Stimulated activated CD8-positive, alpha-beta memory T cell treated with anti-CD3 and anti-CD28 coated beads, Interleukin-7, amount 100 ng/mL, for 48 hours (primary cell): Measurements from ENCODE around the gene NYAP1.
A peak's percentile ranks its signal among the peaks of the same experiment; 100 is the strongest.

Source experiments
- DNase-seq, 2 donors: peaks; one replicate each; pipeline ENCODE4 v3.0.0-alpha.2; 2020; ENCODE audit warnings: low read depth in 1 of 2; ENCODE audit errors: extremely low read depth in 1 of 2

NYAP1 gene

DNA sequence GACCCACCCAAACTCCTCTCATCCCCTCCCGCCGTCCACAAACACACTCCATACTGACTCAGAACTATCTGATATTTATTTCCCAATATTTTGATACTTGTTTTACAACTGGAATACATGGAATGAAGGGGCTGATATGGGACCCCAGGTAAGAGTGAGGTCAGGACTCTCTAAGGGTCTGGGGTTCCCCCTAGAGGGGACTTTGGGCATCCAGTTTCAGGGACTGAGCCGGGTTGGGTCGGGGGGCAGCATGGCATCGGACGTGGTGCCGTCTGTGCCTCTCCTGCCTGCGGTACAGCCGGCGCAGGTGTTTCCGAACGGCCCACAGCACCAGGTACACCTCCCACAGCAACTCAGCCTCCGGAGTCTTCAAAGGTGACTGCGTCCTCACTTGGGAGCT is 27.2 kb upstream of the NYAP1 start:
- no peak for DNase-seq

DNA sequence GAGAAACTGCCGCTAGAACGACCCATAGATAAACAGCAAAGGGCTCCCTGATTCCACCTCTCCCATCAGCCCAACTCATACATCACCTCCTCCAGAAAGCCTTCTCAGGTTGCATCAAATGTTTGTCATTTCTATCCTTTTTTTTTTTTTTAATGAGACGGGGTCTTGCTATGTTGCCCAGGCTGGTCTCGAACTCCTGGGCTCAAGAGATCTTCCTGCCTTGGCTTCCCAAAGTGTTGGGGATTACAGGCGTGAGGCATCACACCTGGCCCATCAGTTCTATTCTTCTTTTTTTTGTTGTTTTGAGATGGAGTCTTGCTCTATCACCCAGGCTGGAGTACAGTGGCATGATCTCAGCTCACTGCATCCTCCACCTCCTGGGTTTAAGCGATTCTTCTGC is 26.7 kb upstream of the NYAP1 start:
- DNase-seq, result no peak

DNA sequence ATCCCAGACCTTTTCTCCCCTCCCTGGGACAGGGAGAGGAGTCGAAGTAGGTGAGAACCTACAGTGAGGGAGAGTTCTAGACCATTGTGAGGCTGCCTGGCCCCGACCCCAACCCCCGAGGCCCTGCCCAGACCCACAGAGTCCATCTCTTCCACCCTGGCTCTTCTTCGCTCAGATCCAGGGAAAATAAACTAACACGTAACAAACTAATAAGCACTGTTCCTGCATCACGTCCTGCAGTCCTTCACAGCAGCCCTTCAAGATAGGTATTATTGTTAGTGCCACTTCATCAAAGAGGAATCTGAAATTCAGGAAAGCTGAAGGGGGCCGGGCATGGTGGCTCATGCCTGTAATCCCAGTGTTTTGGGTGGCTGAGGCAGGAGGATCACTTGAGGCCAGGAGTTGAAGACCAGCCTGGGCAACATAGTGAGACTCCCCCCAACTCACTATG is 19.5 kb upstream of the NYAP1 start, which contains the start of gene SPACDR:
Gene SPACDR, minus strand, starts transcription at position 51 of the 451 bp plus-strand sequence. CDS start 235 bp downstream, outside the sequence.
- DNase-seq, result no peak

DNA sequence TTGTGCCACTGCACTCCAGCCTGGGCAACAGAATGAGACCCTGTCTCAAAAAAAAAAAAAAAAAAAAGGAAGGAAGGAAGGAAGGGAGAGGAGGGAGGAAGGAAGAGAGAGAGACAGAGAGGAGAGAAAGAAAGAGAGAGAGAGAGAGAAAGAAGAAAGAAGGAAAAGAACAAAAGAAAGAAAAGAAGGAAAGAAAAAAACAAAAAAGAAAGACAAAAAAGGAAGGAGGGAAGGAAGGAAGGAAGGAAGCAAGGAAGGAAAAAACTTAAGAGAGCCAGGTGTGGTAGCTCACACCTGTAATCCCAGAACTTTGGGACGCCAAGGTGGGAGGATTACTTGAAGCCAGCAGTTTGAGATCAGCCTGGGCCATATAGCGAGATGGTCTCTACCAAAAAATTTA is 18.9 kb upstream of the NYAP1 start:
- no peak for DNase-seq

DNA sequence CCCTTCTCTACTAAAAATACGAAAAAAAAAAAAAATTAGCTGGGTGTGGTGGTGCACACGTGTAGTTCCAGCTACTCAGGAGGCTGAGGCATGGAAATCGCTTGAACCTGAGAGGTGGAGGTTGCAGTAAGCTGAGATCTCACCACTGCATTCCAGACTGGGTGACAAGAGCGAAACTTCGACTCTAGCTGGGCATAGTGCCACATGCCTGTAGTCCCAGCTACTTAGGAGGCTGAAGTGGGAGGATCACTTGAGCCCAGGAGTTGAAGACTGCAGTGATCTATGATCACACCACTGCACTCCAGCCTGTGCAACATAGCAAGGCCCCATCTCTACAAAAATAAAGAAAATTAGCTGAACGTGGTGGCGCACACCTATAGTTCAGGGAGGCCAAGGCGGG is 18.4 kb upstream of the NYAP1 start:
- DNase-seq, result no peak

DNA sequence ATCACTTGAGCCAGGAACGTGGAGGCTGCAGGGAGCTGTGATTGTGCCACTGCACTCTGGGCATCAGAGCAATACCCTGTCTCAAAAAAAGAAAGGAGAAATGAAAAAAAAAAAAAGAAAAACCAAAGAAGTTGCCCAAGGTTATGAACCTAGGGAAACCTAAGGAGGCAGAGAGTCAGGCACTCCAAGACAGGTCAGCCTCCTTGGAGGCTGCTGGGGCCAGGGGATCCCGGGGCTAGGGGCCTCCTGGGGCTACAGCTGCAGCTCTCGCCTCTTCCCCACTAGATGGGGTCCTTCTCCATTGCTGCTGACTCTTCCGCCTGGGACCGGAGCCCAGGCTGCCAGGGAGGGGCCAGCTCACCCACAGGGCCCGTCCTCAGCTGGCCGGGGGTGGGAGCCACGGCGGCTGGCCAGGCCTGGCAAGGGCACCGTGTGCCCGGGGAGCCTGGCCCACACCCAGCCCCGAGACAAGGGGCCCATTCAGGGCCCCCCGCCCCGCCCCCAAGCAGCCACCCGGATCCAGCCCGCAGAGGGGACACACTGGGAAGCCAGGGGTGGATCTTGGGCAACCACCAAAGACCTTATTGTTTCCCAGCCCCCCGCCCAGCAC is 17.9 kb upstream of the NYAP1 start:
- DNase-seq, result no peak

DNA sequence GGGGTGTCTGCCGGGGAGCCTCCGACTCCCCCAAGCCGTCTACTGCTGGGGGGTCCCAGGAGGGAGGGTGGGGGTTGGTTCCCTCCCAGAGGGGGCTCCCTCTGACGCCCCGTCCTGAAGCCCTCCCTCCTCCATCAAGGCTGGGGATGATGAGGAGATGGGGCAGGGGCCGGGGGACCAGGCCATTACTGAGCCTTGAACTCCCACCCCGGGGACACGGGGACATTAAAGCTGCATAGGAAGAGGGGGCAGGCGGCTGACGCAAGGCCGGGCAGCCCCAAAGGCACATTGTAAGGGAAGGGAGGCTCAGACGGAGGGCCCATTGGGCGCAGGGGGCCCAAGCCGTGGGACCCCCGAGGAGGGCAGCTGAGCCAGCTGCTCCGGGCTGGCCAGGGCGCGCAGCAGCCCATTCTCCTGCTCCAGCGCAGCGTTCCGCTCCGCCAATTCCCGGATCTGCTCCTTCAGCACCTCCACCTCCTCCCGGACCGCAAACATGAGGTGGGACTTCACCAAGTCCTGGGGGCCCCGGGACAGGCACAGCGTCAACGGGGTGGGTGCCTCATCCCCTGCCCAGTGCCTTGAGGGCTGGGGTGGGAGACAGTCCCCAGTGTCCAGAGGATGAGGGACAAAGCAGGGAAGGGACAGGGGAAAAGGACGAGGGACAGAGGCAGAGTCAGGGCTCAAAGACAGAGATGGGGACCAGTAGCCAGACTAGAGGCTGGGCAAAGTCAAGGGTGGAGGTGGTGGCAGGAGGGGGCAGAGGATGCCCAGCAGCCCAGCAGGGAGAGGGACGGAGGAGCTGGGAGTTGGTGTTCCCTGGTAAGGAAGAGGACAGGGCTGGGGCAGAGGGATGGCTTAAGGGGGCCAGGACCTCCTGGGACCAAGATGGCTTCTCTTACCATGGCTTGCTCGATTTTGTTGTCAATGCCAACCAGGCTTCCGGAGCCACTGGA is 16.8 kb upstream of the NYAP1 start:
- DNase-seq, result no peak

DNA sequence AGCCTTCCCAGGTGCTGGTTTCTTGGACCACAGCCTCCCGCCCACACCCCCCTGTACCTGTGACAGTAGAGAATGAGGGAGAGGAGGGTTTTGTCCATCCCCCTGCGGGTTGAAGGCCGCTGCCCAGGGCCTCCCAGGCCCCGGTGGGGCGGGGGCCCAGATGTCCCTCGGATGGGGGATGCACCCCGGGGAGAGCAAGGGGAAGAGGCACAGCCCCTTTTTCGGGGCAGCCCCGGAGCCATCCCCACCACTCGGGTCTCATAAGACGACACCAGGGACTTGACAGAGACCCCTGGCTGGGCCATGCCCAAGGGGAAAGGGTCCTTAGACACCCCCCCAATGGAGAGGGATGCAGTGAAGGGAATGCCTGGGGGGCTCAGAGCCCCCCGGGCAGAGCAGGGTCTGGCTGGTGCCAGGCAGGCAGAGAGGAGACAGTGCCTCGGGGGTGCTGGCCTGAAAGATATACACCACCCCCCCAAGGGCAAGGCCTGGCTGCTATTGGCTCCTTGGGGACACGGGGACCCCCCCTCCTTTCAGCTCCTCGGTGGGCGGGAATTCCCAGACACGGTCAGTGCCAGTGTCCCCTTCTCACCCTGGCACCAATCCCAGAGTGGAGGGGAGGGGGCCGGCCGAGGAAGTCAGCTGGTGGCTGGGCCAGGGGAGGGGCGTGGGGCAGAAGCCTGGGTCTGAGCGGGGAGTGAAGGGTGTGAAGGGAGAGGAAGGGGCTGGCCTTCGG is 15.9 kb upstream of the NYAP1 start:
- no peak for DNase-seq

GRCh38 chr7:100469227-100470044 is 14.3 kb upstream of the NYAP1 start:
- peak; percentile 56 to 60 for DNase-seq

DNA sequence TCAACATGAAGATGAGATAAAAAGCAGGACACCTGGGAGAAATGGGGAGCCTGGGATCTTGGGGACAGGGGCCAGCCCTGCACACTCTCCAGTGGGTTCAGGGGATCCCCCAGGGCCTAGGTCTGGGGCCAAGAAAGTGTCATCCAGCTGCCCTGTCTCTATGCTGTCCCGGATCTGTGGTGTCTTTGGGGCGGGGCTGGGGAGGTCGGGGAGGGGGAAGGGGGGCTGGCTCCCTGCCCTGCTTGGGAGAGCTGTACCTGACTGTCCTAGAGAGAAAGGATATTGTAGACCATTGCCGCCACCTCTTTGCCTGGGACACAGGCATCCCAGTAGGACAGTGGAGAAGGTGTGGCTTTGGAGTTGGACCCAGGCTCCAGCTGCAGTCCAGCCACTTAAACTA is 12.7 kb upstream of the NYAP1 start:
- DNase-seq, result no peak

- no peak for DNase-seq
Measured at GRCh38 chr7:100472121-100472851, 11.4 kb upstream of the NYAP1 start.

- no peak for DNase-seq
Measured at GRCh38 chr7:100472854-100473499, 10.8 kb upstream of the NYAP1 start.

GRCh38 chr7:100475549-100475948 is 8.2 kb upstream of the NYAP1 start:
- no peak for DNase-seq

DNA sequence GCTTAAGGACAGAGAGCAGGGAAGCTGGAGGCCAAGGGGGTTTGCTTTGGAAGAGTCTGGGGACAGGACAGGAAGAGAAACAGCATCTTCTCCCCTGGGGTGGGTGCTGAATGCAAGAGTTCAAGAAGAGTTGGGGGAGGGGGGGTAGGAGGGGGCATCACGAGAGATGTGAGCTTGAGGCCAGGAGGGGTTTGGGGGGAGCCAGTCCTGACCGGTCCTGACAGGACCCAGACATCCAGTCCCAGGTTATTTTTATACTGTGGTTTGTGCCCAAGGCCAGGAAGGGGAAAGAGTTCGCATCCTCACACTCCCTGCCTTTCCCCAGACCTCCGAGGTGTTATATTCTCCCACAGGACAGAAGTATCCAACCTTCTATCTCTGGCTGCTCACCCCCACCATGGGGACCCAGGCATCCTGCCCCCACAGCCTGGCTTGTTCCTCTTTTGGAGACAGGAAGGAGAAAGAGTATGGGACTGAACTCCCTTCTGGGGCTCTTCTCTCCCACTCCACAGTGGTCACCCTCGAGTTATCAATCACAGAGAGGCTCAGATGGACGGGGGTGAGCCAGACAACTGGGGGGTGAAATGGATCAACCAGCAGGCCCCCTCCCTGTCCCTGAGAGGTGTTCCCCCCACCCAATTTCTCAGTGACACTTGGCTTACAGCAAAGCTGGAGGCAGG is 7.5 kb upstream of the NYAP1 start:
- no peak for DNase-seq

GRCh38 chr7:100476903-100477870 is 6.5 kb upstream of the NYAP1 start:
- peak in 1 of 2 donors; percentile 42 for DNase-seq

DNA sequence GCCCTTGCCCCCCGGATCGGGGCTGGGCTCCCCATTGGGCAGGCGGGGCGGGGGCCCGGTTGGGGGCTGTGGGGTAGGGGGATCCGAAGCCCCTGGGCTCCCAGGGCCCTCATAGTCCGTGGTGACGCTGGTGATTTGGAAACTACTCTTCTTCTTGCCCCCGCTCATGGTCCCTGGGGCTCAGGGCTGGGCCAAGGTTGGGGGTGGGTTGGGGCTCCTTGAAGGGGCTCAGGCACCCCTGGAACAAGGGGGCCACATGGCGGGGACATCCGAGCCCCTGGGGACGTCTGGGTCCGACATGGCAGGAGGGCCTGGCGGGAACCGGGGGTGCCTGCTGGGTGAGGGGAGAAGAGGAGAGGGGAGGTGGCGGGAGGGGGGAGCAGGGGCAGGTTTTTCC is 5.9 kb upstream of the NYAP1 start:
- DNase-seq, result no peak

GRCh38 chr7:100478958-100479660 is 4.6 kb upstream of the NYAP1 start, which contains the start of gene TSC22D4:
Gene TSC22D4, minus strand, starts transcription at chr7:100479214. Its CDS starts 1,176 bp downstream, at chr7:100478038.
- peak; percentile 77 to 87 for DNase-seq
